GM19372 (cell line): ENCODE data around the gene MYL11.

Experiments used
- ATAC-seq: cut with Tn5 transposase; IDR thresholded peaks from one replicate; pipeline ENCODE4 v1.9.1; 2021; ENCODE audit warnings: mild to moderate bottlenecking, low read depth, moderate library complexity; ENCODE audit not compliant: unreplicated experiment

The MYL11 gene

DNA sequence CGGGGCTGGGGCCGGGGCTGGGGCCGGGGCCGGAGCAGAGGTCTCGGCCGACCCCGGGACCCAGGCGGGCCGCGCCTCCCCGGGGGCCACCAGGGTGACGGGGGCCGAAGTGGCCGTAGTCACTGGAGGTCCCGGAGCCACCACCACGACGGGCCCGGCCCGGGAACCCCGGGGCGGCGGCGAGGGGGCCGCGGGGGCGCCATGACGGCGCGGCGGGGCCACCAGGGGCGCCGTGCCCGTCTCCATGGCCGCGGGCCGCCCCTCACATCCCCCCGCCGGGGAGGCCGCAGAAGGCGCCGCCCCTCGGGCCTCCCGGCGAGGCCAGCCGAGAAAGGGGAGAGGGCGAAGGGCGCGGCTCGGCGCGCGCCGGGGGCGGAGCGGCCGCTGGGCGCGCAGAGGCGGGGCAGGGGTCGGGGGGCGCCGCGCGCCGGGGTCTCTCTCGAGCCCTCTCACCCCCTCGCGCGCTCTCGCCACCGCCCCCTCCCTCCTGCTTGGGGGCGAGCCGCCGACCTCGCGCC, 4.6 kb upstream of the MYL11 start:
- no peak for ATAC-seq

DNA sequence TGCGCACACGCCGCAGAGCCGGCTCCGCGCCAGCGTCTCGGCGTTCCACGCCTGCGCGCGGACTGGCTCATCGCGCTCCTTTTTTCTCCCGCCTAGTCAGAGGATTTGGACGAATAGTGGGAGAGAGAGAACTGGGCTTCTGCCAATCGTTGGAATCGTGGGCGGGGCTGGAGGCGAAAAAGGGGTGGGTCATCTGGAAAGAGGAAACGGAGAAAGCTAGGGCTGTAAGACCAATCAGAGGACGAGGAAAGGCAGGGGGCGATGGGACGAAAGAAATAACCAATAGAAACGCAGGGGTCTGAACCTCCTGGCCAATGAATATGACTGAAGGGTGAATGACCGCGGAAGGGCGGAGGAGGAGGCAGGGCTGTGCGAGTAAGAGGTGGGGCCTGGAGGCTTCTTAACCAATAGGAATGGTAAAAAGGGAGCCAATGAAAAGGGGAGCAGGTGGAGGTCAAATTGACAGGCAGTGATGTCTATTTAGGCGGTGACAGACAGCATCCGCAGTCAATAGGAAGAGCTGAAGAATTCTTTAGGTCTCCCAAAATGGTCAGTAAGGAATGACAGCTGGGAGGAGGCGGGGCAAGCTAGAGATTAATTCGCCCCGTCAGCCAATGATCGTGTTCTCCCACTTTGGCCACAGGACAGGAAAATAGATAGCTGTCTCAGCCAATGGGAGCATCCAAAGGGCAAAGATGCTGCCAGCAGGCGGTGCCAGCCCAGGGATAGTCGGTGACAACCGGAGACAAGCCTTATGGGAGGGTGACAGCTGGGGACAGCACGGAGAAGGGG, 4.0 kb upstream of the MYL11 start, which contains the start of gene TBC1D10B:
Gene TBC1D10B (minus strand): TSS at position 39 of the 792 bp plus-strand sequence. CDS start 311 bp downstream, outside the sequence.
- peak; percentile 76 for ATAC-seq

DNA sequence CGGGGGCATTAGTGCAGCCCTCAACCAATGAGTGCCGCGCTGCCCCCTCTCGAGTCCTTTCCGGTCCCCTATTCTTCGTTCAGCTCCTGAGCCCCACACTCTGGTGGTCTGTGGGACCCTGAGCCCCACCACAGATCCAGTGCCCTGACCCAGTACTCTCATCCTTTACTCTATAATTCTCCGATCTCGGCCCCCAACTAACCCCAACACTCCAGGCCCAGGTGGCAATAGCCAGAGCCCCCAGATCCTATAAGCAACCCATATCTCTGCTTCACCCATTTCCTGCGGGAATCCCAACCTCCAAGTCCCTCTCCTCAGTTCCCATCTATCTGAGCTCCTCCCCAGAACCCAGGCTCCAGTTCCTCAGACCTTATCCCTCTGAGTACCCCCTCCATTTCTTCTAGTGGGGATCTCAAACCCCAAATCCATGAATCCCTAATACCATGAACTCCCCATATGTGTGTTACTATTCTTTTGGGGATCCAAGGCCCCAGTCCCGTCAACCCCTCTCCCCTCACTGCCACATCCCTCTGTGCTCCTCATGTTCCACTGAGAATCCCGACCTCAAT, 3.3 kb upstream of the MYL11 start:
- ATAC-seq, result no peak

DNA sequence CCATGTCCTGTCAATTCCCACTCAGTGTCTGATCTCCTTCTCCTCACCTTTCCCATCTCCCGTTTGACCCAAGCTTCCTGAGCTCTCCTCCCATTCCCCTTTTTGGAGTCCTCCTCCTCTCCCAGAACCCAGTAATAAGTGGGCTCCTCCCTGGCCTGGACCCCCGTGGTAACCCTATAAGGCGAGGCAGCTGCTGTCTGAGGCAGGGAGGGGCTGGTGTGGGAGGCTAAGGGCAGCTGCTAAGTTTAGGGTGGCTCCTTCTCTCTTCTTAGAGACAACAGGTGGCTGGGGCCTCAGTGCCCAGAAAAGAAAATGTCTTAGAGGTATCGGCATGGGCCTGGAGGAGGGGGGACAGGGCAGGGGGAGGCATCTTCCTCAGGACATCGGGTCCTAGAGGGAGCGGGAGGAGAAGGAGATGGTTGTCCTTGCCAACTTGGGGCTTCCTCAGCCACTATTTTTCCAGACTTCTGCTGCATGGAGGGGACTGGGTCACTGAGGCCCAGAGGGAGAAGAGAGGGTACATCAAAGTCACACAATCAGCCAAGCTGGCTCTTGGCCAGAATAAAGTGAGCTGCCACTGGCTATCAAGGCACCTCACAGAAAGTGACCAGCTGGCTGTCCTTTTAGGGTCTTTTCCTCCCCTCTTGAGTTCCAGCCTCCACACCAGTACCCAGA, 2.4 kb upstream of the MYL11 start:
- ATAC-seq, result no peak

DNA sequence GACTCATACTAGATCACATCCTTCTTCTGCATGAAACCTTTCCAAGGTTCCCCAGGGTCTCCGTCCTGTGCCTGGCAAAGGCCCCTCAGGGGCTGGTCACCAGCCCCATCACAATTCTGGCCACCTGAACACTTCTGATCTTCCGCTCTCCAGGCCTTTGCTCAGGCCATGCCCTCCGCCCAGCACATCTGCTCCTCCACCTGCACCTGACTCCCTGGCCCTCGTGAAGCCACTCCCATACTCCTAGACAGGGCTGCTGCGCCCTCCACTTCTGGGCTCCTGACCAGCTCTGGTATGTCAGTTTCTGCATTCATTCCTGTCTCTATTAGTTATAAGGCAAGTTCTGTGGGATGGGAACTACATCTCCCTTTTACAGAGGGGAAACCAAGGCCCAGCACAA, 1.9 kb upstream of the MYL11 start:
- no peak for ATAC-seq

DNA sequence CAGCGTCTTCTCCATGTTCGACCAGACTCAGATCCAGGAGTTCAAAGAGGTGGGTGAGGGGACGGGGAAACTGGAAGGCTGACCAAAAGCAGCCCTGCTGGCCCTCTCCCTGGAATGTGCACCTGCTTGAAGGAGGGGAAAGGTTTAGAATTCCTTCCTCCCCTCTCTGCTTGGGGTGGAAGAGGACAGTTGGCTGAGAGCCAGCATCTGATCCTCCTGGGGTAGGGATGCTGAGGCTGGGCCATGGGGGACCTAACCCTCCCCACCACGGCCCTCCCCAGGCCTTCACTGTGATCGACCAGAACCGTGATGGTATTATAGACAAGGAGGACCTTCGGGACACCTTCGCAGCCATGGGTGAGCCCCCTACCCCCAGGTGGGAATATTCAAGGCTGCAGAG, 1.3 kb downstream of the MYL11 start:
- no peak for ATAC-seq

DNA sequence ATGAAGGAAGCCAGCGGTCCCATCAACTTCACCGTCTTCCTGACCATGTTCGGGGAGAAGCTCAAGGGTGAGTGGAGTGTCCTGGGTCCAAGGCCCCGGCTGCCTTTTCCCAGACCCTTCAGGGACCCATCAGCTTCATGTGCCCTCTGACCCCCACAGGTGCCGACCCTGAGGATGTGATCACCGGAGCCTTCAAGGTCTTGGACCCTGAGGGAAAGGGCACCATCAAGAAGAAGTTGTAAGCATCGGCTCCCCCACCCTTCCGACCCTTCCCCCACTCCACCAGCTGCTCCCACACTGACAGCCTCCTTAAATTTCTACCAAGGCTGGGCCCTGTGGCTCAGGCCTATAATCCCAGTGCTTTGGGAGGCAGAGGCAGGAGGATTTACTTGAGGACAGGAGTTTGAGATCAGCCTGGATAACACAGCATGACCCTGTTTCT, 1.9 kb downstream of the MYL11 start:
- ATAC-seq, result no peak

DNA sequence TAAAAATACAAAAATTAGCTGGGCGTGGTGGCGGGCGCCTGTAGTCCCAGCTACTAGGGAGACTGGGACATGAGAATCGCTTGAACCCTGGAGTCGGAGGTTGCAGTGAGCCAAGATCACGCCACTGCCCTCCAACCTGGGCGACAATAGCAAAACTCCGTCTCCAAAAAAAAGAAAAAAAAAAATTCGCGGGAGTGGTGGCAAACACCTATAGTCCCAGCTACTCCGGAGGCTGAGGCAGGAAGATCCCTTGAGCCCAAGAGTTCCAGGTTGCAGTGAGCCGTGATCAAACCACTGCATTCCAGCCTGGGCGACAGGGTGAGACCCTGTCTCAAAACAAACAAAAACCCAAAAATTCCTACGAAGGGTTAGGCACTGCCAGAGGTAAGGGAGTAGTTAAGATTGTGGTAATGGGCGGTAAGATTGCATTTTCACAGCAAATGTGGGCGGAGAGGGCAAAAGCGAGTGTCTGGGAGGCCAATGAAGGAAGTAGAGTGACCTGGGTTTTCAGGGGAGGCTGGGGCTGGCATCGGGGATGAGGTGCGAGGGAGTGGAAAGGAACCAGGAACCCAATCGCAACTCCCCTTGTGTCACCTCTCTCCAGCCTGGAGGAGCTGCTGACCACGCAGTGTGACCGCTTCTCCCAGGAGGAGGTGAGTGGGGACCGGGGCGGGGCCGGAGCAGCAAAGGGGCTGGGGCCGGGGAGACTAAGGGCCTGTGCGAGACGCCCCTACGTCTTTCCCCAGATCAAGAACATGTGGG, 2.6 kb downstream of the MYL11 start:
- ATAC-seq, result no peak

DNA sequence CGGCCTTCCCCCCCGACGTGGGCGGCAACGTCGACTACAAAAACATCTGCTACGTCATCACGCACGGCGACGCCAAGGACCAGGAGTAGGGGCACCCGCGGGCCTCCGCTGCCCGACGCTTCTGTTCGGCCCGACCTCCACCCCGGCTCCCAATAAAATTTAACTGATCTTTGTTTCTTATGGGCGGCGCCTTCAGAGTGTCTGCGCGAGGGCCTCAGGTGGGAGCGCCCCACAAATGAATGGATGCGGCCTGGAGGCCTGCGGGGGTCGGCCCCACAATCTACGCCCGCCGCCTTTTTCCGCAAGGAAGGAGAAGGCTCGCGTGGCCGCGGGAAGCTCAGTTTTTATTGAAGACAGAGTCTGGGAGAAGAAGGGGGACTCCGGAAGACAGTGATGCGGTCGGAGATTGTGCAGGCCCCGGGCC, 3.2 kb downstream of the MYL11 start:
- ATAC-seq, result peak; percentile 40

DNA sequence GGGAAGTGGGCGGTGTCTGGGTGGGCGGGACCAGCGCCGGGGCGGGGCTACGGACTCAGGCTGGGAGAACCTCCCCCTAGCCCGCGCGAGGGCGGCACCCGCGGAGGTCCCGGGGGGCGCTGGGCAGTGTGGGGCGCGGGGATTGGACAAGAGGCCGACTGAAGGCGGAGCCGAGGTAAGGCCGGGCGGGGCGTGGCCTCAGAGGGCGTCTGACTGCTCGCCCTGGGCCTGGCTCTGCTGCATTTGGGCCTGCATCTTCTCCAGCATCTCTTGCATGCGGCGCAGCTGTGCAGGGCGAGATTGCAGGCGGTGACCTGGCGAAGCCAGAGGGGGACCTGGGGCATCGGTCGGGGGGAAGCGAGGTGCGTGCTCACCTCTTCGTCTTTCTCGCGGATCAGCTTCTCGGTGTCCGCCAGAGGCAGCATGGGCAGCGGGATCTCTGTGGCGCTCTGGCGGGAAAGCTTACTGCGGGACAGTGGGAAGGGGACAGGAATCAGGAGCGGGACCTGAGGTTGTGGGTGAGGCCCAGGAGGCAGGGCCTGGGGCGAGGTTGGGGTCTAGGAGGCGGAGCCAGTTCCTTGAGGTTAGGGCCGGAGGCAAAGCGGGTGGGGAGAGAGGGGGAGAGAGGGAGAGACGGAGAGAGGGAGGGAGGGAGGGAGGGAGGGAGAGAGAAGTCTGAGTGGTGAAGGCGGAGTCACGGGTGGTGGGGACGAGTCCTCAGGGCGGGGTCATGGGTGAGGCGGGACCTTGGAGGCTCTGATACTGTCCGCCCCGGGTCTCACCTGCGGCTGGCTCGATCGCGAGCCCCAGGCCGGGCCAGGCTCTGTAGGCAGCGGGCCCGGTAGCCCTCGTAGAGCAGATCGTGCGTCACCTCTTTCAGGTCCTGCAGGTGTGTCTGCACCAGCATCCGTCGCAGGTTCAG, 3.9 kb downstream of the MYL11 start:
- peak; percentile 85 for ATAC-seq

DNA sequence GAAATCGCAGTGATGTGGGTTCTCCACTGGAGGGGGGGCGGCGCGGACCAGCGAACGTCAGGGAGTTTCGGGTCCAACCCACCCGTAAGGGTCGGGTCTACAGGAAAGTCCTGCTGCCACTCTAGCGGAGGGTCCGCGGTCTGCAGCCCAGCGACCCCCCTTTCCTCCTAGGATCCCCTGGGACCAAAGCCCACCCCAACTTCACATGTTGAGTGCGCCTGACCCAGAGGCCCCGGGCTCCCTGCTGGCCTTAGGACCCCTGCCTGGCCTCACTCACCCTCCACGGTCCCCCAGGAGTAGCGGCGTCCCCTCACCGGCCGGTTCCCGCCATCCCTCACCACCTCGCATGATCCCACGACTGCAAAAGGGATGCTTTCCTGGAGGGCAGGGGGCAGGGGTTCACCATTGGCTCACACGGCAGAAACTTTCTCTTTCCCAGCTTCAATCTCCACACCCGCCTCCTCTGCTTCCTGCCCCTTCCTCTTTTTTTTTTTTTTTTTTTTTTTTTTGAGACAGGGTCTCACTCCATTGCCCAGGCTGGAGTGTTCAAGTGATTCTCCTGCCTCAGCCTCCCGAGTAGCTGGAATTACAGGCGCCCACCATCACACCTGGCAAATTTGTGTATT, 4.7 kb downstream of the MYL11 start:
- ATAC-seq, result no peak

DNA sequence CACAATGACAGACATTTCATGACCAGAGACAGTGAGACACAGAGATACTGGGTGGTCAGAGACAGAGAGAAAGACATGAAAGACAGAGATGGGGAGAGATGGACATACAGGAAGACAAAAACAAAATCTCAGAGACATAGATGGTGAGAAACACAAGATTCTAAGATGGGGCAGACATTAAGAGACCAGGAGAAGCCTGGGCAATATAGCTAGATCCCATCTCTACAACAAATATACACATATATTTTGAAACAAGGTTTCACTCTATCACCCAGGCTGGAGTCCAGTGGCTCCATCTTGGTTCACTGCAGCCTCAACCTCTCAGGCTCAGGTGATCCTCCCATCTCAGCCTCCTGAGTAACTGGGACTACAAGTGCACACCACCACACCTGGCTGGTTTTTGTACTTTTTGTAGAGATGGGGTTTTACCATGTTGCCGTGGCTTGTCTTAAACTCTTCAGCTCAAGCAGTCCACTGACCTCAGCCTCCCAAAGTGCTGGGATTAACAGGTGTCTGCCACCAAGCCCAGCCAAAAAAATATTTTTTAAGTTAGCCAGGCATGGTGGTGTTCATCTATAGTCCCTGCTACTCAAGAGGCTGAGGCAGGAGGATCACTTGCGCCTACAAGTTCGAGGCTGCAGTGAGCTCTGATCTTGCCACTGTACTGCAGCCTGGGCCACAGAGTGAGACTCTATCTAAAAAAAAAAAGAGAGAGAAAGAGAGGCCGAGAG, 5.6 kb downstream of the MYL11 start:
- no peak for ATAC-seq

DNA sequence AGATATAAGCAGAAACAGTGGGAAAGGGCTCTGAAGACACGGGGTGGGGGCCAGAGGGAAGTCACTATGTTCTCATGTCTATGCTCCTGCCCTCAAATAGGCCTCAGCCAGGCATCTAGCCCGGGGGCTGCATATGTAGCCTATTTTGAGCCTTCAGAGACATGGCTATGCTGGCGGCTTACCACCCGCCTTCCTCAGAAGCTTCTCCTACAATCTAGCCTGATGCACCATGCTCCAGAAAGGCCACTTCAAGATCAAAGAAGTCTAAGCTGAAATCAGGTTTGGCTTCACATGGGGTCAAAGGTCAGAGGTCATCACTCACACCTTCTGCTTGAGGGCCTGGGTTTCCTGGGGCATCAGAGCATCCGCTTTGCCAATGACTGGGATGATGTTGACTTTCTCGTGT, 6.2 kb downstream of the MYL11 start:
- no peak for ATAC-seq

DNA sequence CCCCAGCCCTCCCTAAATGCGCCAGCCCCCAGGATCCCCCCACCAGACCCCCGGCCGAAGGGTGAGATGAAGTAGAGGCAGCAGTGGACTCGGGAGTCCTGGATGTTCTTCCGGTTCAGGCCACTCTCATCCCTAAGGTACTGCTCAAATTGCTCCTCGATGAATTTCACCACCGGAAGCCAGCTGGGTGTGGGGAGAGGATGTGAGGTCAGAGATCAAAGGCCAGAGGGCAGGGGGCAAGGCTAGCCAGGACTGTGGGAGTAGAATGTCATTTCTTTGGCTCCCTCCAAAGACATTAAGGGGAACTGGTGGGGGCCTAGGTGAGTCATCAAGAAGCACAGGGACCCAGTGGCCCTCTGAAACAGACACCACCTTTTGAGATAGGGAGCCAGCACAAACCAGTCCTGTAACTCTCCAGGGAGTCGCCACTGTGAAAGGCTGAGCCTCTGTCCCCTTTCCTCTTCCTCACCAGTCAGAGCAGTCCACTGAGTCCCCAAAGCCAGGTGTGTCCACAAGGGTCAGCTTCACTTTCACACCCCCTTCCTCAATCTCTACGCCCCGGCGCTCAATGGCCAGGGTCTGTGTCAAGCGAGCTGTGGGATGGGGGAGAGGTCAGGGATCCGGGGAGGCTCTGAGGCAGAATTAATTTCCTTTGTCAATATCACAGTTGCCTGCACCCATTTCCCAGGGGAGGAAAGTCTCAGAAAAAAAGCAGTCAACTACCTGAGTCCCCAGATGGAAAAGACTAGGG, 6.9 kb downstream of the MYL11 start:
- no peak for ATAC-seq

DNA sequence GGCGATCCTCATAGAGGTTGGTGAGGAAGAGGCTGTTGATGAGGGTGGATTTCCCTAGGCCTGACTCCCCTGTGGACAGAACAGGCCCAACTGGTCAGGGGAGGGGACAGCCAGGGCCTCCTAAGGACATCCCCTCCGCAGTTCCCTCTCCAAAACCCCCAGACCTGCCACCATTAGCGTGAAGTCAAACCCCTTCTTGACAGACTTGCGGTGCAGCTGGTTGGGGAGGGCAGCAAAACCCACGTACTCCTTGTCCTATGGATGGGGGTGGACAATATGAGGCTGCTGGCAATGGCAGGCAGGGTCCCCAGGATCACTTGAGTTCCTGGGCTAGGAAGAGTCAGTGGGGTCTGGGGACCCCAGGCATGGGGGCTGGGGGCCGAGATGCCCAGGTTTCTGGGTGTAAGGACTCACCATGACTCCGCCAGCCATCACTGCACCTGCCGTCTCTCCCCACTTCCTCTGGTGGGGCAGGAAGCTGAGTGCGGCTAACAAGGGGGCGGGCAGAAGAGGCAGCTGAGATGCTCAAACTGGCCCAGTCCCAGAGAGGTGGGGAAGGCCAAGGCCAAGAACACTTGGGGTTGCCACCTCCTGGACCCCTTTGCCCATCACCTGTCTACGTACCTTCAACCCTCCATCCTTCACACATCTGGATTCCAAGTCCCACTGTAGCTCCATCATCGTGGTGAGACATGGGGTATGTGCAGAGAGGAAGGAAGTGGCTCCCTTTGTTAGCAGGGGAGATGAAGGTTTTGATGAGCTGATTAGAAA, 7.7 kb downstream of the MYL11 start, which contains the start of gene SEPTIN1:
Gene SEPTIN1 (minus strand): TSS at position 451 of the 771 bp plus-strand sequence. CDS start 19 bp downstream, at position 432.
- no peak for ATAC-seq

DNA sequence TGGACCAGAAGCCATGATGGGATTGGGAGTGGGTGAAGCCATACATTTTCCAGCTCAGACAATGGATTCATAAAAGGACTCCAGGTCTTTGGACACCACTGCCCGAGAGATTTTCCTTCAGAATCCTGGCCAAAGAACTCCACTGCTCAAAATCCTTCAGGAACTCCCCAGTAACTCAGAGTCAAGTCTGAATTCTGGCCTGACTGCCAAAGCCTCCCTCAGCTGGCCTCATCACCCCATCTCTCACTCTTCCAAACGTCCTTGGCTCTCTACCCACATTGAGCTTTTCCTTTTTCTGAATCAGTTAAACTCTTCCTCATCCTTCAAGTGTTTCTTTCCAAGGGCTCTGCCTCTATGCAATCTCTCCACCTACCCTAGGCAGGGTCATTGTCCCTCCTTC, 8.9 kb downstream of the MYL11 start:
- ATAC-seq, result no peak

DNA sequence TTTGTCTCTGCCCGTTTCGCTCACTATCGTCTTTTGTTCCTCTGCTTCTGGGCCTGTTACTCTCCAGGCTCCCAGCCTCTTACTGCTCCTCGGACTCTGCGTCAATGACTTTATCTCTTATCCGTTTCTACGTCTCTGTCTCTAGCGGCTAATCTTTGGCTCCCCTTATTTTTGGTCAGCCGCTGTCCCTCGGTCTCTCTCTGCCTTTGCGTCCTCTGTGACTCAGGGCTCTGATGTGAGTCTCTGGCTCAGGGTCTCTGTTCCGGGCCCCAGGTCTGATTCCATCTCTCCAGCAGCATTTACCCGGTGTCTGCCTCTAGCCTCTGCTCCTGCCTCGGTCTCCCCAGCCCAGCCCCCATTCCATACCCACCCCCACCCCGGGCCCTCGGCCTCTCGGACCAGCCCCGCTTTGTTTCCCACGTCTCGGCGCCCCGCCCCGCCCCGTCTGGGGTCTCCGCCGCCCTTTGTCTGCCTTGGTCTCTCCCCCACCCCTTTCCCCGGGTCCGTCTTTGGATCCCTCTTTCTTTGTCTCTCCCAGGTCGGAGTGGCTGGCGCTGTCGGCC, 20.1 kb downstream of the MYL11 start:
- ATAC-seq, result no peak
